Kidney (tissue), 14 donors: Measurements from ENCODE around the gene GOLPH3L. TPM values are rescaled to one million over a fixed set of nuclear protein-coding genes. Genes with fewer than 3 reads are reported as not detected.

Source experiments
- DNase-seq, 5 donors: peaks; one replicate each; pipeline ENCODE4 v3.0.0-alpha.2; 2013 to 2020
- FAIRE-seq: peaks from 2 replicates; lab custom pipeline; 2012; peaks lifted over from hg19 to GRCh38; lab: Jason Lieb, UNC
- H3K27ac ChIP-seq, 2 donors: one replicate each; pipeline ENCODE4 v1.7.0; 2013; ENCODE audit warnings: low read depth in 2 of 2, low read length in 2 of 2, inconsistent platforms in 1 of 2
- H3K27me3 ChIP-seq: one replicate; pipeline ENCODE4 v1.7.1; 2013; ENCODE audit warnings: low read length, inconsistent platforms; ENCODE audit not compliant: control insufficient read depth, insufficient read depth
- H3K36me3 ChIP-seq, 3 donors: one replicate each; pipeline versions ENCODE4 v1.7.0 to v1.7.1; 2013; ENCODE audit warnings: low read length in 3 of 3, control low read depth in 1 of 3, inconsistent platforms in 1 of 3; ENCODE audit not compliant: insufficient read depth in 3 of 3, control insufficient read depth in 2 of 3
- H3K4me1 ChIP-seq, 3 donors: one replicate each; pipeline versions ENCODE4 v1.7.0 to v1.7.1; 2013; ENCODE audit warnings: low read length in 3 of 3, inconsistent platforms in 1 of 3, low read depth in 1 of 3; ENCODE audit not compliant: control insufficient read depth in 2 of 3, insufficient read depth in 2 of 3
- H3K4me3 ChIP-seq, 3 donors: one replicate each; pipeline versions ENCODE4 v1.7.0 to v1.8.1; 2013; ENCODE audit warnings: low read length in 3 of 3, control low read depth in 1 of 3, inconsistent platforms in 1 of 3
- H3K9ac ChIP-seq, 3 donors: one replicate each; pipeline versions ENCODE4 v1.7.0 to v1.7.1; 2013; ENCODE audit warnings: low read length in 3 of 3, control low read depth in 1 of 3, inconsistent platforms in 1 of 3
- H3K9me3 ChIP-seq, 3 donors: one replicate each; pipeline versions ENCODE4 v1.7.0 to v1.7.1; 2013; ENCODE audit warnings: low read length in 3 of 3, control low read depth in 1 of 3, inconsistent platforms in 1 of 3; ENCODE audit not compliant: control insufficient read depth in 2 of 3, insufficient read depth in 1 of 3
- CTCF ChIP-seq: IDR thresholded peaks from 3 replicates; pipeline ENCODE4 v1.5.1; 2012; ENCODE audit warnings: mild to moderate bottlenecking, moderate library complexity, borderline replicate concordance; ENCODE audit not compliant: insufficient read depth; ENCODE audit errors: extremely low read depth
- intact Hi-C: fragments of 100-400 bp; cut with DNase I; formaldehyde crosslinking; loops from one replicate; pipeline ENCODE4 v1.11.1; 2022
- polyA plus RNA-seq: library from polyadenylated mRNA; stranded (reverse); fragments of 350-450 nt; fragmentation: Illumina TruSeq; extraction: RNeasy Lipid Tissue Mini Kit (QIAGEN cat#74804); gene quantifications from one replicate; pipeline ENCODE4 v1.2.3, GENCODE V29; 2014; ENCODE audit warnings: low read depth, low replicate concordance; ENCODE audit not compliant: insufficient read depth
- total RNA-seq: library from RNA; stranded (reverse); fragmentation: NEBNext Ultra II Directional; extraction: Animal tissue kit (Norgen Biotek cat#: 25700); gene quantifications from one replicate; pipeline ENCODE4 v1.2.1, GENCODE V29; 2021
- donor health status: control.
- donor health status: control.
- donor health status: control.
- donor health status: control.
- donor health status: control.
- donor health status: DM: yes; HTN: yes; CAD: no.
- donor health status: Normal renal cell carcinoma (clear cell type).

The GOLPH3L gene
- total and polyA plus RNA-seq, 2 donors from 2014 or later = 21.1 to 36.1 TPM

GRCh38 chr1:150612014-150612345 is 85.0 kb downstream of the GOLPH3L start:
- Histone ChIP-seq H3K27me3 (no peaks in the 10 kb centered on the region), H3K9ac (no peak overlapping the region), H3K36me3 (peaks cover 0 to 2% (median 0%) of the 10 kb centered on the region in 3 donors), H3K9me3 (no peaks in the 10 kb centered on the region), H3K4me3 (no peak overlapping the region), H3K4me1 (peaks cover 0 to 6% (median 5%) of the 10 kb centered on the region in 3 donors), H3K27ac (peak overlapping the region; percentile 46 to 70)
- no peak for DNase-seq
- intact Hi-C loops = no loop called here
- no peak for FAIRE-seq
- TF ChIP-seq CTCF = no peak

- Histone ChIP-seq H3K9ac (no peak overlapping the region), H3K36me3 (no peaks in the 10 kb centered on the region), H3K9me3 (no peaks in the 10 kb centered on the region), H3K4me1 (peaks cover 0 to 6% (median 5%) of the 10 kb centered on the region in 3 donors), H3K27ac (no peak overlapping the region), H3K4me3 (no peak overlapping the region), H3K27me3 (no peaks in the 10 kb centered on the region)
- intact Hi-C loops = no loop called here
- no peak for DNase-seq
- TF ChIP-seq CTCF = no peak
- FAIRE-seq = no peak
Measured at GRCh38 chr1:150610576-150610975, 86.4 kb downstream of the GOLPH3L start.

- peaks cover 0 to 8% (median 5%) of the 10 kb centered on the region in 3 donors for H3K4me1 ChIP-seq
- FAIRE-seq (no peak), DNase-seq (peak in 1 of 5 donors; percentile 32)
- no peak overlapping the region for H3K27ac ChIP-seq
- no peaks in the 10 kb centered on the region for H3K36me3 ChIP-seq
- intact Hi-C loops = no loop called here
- no peaks in the 10 kb centered on the region for H3K9me3 ChIP-seq
- no peak overlapping the region for H3K4me3 ChIP-seq
- no peak for TF ChIP-seq CTCF
- H3K9ac ChIP-seq = no peak overlapping the region
- no peaks in the 10 kb centered on the region for H3K27me3 ChIP-seq
Measured at GRCh38 chr1:150609732-150610131, 87.2 kb downstream of the GOLPH3L start.
